ENCODE measurements around the gene HEPACAM2.

DNA sequence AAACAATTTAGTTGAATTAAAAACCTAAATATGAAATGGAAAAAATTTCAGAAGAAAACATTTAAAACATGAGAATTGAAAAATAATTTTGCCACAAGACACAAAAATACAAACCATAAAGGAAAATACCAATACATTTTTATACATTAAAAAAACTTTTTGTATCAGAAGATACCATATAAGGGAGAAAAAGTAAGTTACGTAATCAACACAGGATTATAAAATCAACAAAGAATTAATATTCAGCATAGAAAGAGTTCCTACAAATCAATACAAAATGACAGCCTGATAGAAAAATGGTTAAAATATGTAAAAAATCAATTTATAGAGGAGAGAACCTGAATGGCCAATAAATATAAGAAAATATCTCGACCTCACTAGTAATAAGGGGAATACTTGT lies 61.5 kb downstream of the HEPACAM2 start:
- TF ChIP-seq, protein P1, sequence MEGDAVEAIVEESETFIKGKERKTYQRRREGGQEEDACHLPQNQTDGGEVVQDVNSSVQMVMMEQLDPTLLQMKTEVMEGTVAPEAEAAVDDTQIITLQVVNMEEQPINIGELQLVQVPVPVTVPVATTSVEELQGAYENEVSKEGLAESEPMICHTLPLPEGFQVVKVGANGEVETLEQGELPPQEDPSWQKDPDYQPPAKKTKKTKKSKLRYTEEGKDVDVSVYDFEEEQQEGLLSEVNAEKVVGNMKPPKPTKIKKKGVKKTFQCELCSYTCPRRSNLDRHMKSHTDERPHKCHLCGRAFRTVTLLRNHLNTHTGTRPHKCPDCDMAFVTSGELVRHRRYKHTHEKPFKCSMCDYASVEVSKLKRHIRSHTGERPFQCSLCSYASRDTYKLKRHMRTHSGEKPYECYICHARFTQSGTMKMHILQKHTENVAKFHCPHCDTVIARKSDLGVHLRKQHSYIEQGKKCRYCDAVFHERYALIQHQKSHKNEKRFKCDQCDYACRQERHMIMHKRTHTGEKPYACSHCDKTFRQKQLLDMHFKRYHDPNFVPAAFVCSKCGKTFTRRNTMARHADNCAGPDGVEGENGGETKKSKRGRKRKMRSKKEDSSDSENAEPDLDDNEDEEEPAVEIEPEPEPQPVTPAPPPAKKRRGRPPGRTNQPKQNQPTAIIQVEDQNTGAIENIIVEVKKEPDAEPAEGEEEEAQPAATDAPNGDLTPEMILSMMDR (IDR thresholded peaks at IDR 0.05), result no peak
- TF ChIP-seq, protein P2, sequence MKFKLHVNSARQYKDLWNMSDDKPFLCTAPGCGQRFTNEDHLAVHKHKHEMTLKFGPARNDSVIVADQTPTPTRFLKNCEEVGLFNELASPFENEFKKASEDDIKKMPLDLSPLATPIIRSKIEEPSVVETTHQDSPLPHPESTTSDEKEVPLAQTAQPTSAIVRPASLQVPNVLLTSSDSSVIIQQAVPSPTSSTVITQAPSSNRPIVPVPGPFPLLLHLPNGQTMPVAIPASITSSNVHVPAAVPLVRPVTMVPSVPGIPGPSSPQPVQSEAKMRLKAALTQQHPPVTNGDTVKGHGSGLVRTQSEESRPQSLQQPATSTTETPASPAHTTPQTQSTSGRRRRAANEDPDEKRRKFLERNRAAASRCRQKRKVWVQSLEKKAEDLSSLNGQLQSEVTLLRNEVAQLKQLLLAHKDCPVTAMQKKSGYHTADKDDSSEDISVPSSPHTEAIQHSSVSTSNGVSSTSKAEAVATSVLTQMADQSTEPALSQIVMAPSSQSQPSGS (CRISPR knock-in tag; IDR thresholded peaks at IDR 0.05; ENCODE audit: borderline replicate concordance, low read depth), result no peak
- TF ChIP-seq ZNF263 (CRISPR knock-in tag; IDR thresholded peaks at IDR 0.05; ENCODE audit: low read depth), result no peak
- TF ChIP-seq FOXK1 (CRISPR knock-in tag; IDR thresholded peaks at IDR 0.05), result no peak
- TF ChIP-seq, protein P3, sequence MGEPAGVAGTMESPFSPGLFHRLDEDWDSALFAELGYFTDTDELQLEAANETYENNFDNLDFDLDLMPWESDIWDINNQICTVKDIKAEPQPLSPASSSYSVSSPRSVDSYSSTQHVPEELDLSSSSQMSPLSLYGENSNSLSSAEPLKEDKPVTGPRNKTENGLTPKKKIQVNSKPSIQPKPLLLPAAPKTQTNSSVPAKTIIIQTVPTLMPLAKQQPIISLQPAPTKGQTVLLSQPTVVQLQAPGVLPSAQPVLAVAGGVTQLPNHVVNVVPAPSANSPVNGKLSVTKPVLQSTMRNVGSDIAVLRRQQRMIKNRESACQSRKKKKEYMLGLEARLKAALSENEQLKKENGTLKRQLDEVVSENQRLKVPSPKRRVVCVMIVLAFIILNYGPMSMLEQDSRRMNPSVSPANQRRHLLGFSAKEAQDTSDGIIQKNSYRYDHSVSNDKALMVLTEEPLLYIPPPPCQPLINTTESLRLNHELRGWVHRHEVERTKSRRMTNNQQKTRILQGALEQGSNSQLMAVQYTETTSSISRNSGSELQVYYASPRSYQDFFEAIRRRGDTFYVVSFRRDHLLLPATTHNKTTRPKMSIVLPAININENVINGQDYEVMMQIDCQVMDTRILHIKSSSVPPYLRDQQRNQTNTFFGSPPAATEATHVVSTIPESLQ (CRISPR knock-in tag; IDR thresholded peaks at IDR 0.05), result no peak
- TF ChIP-seq ETV6 (CRISPR knock-in tag; IDR thresholded peaks at IDR 0.05), result no peak
- TF ChIP-seq, protein P4, sequence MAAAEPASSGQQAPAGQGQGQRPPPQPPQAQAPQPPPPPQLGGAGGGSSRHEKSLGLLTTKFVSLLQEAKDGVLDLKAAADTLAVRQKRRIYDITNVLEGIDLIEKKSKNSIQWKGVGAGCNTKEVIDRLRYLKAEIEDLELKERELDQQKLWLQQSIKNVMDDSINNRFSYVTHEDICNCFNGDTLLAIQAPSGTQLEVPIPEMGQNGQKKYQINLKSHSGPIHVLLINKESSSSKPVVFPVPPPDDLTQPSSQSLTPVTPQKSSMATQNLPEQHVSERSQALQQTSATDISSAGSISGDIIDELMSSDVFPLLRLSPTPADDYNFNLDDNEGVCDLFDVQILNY (CRISPR knock-in tag; IDR thresholded peaks at IDR 0.05), result no peak
- TF ChIP-seq, protein P5, sequence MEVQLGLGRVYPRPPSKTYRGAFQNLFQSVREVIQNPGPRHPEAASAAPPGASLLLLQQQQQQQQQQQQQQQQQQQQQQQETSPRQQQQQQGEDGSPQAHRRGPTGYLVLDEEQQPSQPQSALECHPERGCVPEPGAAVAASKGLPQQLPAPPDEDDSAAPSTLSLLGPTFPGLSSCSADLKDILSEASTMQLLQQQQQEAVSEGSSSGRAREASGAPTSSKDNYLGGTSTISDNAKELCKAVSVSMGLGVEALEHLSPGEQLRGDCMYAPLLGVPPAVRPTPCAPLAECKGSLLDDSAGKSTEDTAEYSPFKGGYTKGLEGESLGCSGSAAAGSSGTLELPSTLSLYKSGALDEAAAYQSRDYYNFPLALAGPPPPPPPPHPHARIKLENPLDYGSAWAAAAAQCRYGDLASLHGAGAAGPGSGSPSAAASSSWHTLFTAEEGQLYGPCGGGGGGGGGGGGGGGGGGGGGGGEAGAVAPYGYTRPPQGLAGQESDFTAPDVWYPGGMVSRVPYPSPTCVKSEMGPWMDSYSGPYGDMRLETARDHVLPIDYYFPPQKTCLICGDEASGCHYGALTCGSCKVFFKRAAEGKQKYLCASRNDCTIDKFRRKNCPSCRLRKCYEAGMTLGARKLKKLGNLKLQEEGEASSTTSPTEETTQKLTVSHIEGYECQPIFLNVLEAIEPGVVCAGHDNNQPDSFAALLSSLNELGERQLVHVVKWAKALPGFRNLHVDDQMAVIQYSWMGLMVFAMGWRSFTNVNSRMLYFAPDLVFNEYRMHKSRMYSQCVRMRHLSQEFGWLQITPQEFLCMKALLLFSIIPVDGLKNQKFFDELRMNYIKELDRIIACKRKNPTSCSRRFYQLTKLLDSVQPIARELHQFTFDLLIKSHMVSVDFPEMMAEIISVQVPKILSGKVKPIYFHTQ (CRISPR knock-in tag; IDR thresholded peaks at IDR 0.05), result no peak
- TF ChIP-seq, protein P6, sequence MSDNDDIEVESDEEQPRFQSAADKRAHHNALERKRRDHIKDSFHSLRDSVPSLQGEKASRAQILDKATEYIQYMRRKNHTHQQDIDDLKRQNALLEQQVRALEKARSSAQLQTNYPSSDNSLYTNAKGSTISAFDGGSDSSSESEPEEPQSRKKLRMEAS (CRISPR knock-in tag; IDR thresholded peaks at IDR 0.05), result no peak
- no peak for TF ChIP-seq CREB1 (CRISPR knock-in tag; IDR thresholded peaks at IDR 0.05)

All from WTC11 (cell line).